ENCODE data around the gene HBP1.
"Not testable (repeated sequence)": the region's sequence is repeated elsewhere in the genome, so short reads cannot be mapped to it uniquely, and the experiment has no call there.

Gene HBP1

DNA sequence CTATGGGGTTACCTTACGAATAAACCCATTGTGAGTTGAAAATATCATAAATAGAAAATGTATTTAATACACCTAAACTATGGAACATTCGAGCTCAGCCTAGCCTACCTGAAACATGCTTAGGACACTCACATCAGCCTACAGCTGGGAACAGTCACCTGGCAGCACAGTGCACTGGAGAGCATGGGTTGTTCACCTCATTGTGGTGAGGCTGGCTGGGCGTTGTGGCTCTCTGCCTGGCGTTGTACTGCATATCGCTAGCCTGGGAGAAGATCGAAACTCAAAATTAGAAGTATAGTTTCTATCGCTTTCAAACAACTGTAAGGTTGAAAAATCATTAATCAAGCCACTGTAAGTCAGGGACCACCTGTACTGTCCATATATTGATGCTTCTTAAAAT lies 17.3 kb upstream of the HBP1 start:
- Histone ChIP-seq H3K27me3 (no peaks in the 10 kb centered on the region), H3K36me3 (no peaks in the 10 kb centered on the region), H3K4me1 (ENCODE audit: control insufficient read depth in 1 of 2, insufficient read depth in 1 of 2, low read depth in 1 of 2, low read length in 1 of 2) (no peaks in the 10 kb centered on the region), H3K4me3 (ENCODE audit: low read depth in 1 of 2, low read length in 1 of 2) (no peak overlapping the region), H3K27ac (no peak overlapping the region), H3K9me3 (no peaks in the 10 kb centered on the region)
- TF ChIP-seq CTCF (IDR thresholded peaks at IDR 0.05) = no peak

GRCh38 chr7:107152011-107152410 lies 16.8 kb upstream of the HBP1 start:
- Histone ChIP-seq H3K4me3 (ENCODE audit: low read depth in 1 of 2, low read length in 1 of 2) (no peak overlapping the region), H3K9me3 (no peaks in the 10 kb centered on the region), H3K27me3 (no peaks in the 10 kb centered on the region), H3K27ac (no peak overlapping the region), H3K36me3 (no peaks in the 10 kb centered on the region), H3K4me1 (ENCODE audit: control insufficient read depth in 1 of 2, insufficient read depth in 1 of 2, low read depth in 1 of 2, low read length in 1 of 2) (no peaks in the 10 kb centered on the region)
- no peak for TF ChIP-seq CTCF (IDR thresholded peaks at IDR 0.05)

DNA sequence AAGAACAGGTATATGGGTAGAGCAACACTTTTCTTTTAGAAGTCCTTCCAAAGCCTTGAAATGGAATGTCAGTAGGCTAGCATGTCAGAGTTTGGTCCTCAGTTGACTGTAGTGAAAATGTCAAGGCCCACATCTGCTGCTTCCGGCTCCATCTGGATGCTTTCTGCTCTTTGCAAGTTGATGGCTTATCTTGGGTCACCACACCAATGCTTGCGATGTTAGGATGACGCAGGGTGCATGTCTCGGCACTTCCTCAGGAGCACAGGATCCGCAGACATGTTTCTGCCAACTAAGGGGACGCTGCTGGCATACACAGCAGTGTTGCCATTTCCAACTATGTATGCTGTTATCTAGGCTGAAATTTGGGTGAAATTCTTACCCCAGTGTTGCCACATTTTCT lies 14.0 kb upstream of the HBP1 start:
- no peaks in the 10 kb centered on the region for H3K36me3 ChIP-seq
- no peaks in the 10 kb centered on the region for H3K4me1 ChIP-seq (ENCODE audit: control insufficient read depth in 1 of 2, insufficient read depth in 1 of 2, low read depth in 1 of 2, low read length in 1 of 2)

DNA sequence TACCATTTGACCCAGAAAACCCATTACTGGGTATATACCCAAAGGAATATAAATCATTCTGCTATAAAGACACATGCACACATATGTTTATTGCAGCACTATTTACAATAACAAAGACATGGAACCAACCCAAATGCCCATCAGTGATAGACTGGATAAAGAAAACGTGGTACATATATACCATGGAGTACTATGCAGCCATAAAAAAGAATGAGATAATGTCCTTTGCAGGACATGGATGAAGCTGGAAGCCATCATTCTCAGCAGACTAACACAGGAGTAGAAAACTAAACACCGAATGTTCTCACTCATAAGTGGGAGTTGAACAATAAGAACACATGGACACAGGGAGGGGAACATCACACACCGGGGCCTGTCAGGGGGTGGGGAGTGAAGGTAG lies 13.1 kb upstream of the HBP1 start:
- H3K27ac ChIP-seq; H3K36me3 ChIP-seq; H3K4me3 ChIP-seq (ENCODE audit: low read depth in 1 of 2, low read length in 1 of 2); H3K4me1 ChIP-seq (ENCODE audit: control insufficient read depth in 1 of 2, insufficient read depth in 1 of 2, low read depth in 1 of 2, low read length in 1 of 2); H3K9me3 ChIP-seq; H3K27me3 ChIP-seq: not testable (repeated sequence)

More for the DNA sequence above, 14.0 kb upstream of the HBP1 start:
- Histone ChIP-seq H3K9me3 (no peaks in the 10 kb centered on the region), H3K27ac (no peak overlapping the region), H3K27me3 (no peaks in the 10 kb centered on the region), H3K4me3 (ENCODE audit: low read depth in 1 of 2, low read length in 1 of 2) (no peak overlapping the region)
- TF ChIP-seq CTCF (IDR thresholded peaks at IDR 0.05) = no peak

GRCh38 chr7:107157091-107157490 lies 11.7 kb upstream of the HBP1 start:
- Histone ChIP-seq H3K9me3 (no peaks in the 10 kb centered on the region), H3K4me3 (ENCODE audit: low read depth in 1 of 2, low read length in 1 of 2) (no peak overlapping the region), H3K27ac (no peak overlapping the region), H3K4me1 (ENCODE audit: control insufficient read depth in 1 of 2, insufficient read depth in 1 of 2, low read depth in 1 of 2, low read length in 1 of 2) (no peaks in the 10 kb centered on the region), H3K27me3 (no peaks in the 10 kb centered on the region), H3K36me3 (no peaks in the 10 kb centered on the region)
- no peak for TF ChIP-seq CTCF (IDR thresholded peaks at IDR 0.05)

DNA sequence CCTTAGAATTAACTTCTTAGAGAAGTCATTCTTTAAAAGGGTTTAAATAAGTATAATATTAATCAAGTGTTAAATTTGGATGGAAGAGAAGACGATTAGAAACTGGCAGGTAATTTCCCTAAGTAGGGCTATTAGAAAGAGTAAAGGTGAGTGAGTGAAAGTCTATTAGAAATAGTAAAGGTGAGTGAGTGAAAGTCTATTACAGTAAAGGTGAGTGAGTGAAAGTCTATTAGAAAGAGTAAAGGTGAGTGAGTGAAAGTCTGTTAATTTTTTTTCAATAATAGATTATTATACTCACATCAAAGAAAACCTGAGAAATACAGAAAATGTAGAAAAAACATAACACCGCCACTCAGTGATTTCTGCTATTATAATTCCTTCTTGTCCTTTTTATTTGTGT lies 10.8 kb upstream of the HBP1 start:
- no peaks in the 10 kb centered on the region for H3K36me3 ChIP-seq
- H3K27ac ChIP-seq = no peak overlapping the region
- TF ChIP-seq CTCF (IDR thresholded peaks at IDR 0.05) = no peak
- no peak overlapping the region for H3K4me3 ChIP-seq (ENCODE audit: low read depth in 1 of 2, low read length in 1 of 2)
- H3K27me3 ChIP-seq = no peaks in the 10 kb centered on the region
- H3K9me3 ChIP-seq = no peaks in the 10 kb centered on the region
- H3K4me1 ChIP-seq (ENCODE audit: control insufficient read depth in 1 of 2, insufficient read depth in 1 of 2, low read depth in 1 of 2, low read length in 1 of 2) = no peaks in the 10 kb centered on the region

All from neutrophil (primary cell).